NCI-H1930 (cell line): ENCODE data around the gene AIG1.
"Not testable (repeated sequence)": the region's sequence is repeated elsewhere in the genome, so short reads cannot be mapped to it uniquely, and the experiment has no call there.

Experiments used
- DNase-seq, 2 experiments: peaks; one replicate each; lab custom pipeline; 2025; lab: John Stamatoyannopoulos, UW

The AIG1 gene

DNA sequence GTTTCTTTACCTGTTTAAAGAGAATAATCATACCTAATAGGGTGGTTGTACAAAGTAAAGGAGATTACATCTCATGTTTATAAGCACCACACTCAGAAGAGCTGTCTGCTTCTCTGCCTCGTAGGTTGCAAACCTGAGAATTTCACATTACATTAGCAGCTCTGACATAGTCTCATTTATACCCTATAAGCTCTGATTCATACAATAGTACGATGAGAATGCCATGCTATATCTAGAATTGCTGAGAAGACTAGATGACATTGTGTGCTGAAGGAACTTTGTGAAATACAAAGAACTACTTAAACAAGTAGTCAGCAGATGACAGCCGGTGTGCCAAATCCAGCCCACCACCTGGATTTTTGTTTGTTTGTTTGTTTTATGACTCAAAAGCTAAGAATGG is 268.6 kb downstream of the AIG1 start:
- no peak for DNase-seq

DNA sequence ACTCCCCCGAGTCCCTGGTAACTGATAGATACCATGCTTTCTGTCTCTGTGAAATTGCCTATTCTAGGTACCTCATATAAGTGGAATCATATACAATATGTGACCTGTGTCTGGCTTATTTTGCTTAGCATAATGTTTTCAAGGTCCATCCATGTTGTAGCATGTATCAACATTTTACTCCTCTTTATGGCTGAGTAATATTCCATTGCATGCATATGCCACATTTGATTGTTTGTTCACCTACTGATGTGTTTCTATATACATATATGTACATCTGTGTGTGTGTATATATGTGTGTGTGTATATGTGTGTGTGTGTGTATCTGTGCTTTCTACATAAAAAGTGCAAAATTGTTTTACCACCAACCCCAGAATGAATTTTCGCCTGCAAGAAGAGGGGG is 270.7 kb downstream of the AIG1 start:
- no peak for DNase-seq

DNA sequence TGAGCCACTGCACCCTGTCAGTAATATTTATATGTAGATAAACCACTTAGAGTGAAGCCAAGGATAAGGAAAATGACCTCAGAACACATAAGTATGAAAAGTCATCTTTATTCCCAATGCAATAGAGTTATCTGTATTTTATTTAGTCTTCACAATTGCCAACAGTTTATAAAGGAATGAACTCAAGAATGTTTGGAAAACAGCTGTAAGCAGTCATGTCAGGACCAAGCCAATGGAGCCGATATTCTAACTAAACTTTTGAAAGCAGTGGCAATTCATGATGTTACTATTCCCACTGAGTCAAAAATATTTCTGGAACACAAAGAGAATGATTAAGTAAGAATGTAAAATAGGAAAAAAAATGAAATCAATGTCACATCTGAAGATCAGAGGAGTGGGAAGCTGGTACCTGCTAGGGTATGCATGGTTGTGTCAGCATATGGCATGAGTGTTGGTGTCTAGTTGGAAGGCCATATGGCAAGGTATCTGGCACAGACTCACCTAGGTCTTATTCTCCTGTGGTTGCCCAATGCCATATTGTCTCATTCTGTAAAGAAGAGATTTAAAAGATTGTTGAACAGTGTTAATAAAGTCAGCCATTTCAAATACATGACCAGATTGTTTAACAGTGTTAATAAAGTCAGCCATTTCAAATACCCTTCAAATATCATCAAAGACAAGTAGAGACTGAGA is 271.6 kb downstream of the AIG1 start:
- DNase-seq, result no peak

DNA sequence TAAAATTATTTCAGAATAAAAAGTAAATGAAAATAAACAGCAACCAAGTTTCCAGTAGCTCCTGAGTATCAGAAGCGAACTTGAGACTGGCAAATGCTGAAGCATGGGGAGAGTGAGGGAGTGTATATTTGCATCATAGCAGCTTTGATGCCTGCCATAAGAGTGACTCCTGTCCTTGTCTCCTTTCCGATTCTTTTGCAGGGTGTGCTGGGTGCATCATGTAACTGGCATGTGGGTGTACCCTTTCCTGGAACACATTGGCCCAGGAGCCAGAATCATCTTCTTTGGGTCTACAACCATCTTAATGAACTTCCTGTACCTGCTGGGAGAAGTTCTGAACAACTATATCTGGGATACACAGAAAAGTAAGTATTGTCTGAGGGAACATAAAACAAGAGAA is 272.4 kb downstream of the AIG1 start:
- no peak for DNase-seq

DNA sequence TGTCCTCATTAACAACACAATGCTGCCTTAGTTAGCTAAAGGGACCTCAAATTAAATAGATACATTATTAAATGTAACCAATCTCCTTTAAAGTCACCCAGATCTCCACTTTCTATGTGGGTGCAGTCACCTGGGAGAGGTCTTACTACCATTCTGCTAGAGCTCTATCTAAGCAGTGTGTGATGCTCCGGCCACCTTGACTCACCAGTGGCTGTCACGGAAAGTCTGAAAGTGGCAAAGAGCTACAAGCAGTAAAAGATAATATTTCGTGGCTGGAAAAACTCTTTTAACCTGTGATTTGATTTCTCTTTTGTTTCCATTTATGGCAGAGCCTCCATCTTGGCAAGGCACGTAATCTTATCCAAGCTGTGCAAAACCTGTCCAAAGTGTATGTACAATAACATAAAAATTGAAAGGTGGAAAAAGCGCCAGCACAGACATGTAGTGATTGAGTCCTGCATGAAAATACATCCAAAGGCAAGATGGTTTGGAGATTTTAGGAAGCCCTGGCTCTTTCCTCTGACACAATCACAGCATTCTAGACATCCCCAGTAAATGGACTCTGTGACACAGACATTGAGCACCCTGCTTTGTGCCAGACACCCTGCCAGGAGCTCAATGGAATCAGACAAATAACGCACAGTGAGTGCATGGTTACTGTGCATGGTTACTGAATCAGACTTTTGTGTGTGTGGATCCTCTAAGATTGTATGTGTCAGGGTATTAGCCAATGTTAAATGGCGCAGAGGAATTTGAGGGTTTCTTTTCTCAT is 273.2 kb downstream of the AIG1 start:
- no peak for DNase-seq

DNA sequence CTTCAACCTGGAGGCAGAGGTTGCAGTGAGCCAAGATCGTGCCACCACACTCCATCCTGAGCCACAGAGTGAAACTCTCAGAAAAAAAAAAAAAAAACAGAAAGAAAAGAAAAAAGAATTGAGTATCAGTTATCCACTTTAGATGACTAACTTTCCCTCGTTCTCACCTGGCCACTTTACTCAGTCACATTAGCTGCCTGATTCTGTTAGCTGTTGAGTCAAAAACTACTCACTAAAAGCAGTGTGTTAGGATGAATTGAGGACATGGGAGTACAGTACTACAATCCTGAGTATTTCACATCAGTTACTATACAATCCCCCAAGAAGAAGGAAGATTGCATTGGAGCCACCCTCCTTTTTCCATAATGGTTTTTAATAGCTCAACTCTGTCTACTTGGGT is 275.2 kb downstream of the AIG1 start:
- no peak for DNase-seq

DNA sequence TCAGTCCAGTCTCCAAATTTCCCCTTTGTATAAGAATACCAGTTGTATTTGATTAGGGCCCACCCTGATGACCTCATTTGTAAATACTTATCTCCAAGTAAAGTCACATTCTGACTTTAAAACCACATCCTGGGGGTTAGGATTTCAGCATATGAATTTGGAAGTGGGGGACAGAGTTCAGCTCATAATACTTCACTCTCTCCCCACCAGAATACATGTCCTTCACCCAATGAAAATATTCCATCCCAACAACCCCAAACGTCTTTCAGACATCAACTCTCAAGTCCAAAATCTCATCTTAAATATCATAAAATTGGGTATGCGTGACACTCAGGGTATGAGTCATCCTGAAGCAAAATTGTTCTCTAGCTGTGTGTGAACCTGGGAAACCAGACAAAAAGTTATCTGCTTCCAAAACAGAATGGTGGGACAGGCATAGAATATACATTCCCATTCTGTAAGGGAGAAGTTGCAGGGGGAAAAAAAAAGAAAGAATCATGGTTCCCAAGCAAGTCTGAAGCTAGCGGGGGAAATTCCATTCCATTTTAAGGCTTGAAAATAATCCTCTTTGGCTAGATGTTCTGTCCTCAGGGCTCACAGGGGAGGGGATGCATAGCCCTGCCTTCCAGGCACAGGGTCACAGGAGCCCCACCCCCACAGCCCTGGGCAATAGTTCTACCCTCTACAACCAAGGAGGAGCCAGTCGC is 275.9 kb downstream of the AIG1 start:
- no peak for DNase-seq

DNA sequence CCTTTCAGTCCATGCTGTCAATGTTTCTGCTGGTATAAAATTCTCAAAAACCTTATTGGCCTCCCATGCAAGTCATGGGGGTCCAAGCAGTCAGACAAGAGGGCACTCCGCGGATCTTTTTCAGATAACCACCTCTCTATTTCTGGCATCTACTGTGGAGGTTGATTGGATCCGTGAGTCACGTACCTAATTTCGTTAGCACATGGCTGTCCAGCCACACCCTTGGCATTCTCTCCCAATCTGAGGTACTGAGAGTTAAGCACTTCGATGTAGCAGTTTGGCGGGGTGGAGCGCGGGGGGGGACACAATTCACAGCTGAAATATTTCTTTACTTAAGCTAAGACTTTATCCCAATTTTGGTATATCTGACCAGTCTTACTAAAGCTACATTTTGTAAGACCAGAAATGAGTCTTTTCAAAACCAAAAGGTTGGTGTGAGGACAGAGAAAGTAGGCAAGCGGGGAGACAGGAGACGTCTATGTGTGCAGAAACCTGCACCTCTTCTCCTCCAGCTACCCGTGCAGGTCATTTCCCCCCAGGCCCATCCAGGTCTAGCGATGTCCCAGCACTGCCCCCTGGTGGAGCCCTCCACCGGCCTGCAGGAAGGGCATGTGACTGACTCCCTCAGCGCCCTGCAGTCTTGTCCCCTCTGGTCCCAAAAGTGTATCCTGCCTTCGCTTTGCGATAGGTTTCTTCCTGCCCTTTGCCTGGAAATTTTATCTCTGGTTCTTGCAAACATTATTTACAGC is 276.7 kb downstream of the AIG1 start:
- no peak for DNase-seq

DNA sequence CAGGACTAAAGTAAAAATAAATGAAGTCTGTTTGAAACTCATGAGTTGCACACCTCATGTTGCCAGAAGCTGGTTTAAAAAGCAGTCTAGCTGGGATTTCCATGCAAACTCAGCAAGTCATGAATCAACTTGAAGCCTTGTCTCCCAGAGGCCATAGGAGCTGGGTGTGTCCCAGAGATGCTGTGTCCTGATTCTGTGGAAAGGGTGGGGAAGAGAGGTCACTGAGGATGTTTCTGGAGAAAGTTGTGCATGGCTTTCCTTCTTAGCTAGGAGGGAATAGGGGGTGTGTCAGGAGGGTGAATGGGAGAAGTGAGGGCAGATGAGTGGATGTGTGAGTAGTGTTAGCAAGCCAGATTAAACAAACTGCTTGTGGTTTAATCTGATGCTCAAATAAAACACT is 278.5 kb downstream of the AIG1 start:
- DNase-seq, result no peak

DNA sequence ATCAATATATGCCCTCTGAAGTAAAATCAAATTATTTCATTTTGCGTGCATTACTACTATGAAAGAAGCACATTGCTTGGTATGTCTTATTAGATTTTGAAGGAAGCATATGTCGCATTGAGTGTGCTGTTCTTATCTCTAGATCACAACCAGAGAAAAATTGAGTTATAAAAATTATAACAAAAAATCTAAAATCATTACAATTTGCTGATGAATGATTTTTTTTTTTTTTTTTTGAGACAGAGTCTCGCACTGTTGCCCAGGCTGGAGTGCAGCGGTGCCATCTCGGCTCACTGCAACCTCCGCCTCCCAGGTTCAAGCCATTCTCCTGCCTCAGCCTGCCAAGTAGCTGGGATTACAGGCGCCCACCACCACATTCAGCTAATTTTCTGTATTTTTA is 284.8 kb downstream of the AIG1 start:
- DNase-seq, result not testable (repeated sequence)

DNA sequence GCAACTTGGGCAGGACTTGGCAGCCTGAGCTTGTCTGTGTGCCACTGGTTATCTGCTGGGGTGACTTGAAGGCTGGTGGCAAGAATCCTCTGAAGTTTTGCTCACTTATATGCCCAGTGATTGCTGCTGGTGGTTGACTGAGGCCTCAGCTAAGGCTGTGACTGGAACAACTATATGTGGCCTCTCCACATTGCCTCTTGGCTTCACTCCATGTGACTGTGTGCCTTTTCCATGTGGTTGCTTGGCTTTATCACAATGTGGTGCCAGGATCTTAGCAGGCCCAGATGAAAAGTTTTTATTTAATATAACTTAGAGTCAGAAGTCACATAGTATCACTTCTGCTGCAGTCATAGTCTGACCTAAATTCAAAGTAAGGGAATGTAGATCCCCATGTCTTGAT is 285.3 kb downstream of the AIG1 start:
- DNase-seq, result no peak

DNA sequence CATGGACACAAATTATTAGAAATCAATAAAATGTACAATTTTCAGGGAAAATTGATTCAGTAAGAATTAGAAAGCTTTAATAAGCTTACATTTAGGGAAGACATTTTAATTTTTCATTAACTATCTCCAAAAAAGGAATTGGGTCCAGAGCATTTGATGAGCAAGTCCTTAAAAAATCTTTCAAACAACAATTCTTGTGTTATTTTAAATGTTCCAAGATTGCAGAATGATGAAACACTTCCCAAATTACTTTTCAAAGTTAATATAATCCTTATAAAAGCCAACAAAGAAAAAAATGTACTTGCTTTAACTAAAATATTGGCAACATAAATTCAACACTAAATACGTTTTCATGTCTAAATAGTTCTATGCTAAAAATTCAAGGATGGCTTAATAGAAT is 287.8 kb downstream of the AIG1 start:
- DNase-seq, result no peak

DNA sequence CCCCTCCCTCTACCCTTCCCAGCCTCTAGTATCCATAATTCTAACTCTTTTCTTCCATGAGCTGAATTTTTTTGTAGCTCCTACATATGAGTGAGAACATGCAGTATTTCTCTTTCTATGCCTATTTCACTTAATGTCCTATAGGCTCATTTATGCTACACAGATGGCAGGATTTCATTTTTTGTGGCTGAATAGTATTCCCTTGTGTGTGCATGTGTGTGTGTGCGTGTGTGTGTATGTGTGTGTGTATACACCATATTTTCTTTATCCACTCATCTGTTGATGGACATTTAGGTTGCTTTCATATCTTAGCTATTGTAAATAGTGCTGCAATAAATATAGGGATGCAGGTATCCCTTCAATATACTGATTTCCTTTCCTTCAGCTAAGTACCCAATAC is 288.8 kb downstream of the AIG1 start:
- DNase-seq, result no peak

DNA sequence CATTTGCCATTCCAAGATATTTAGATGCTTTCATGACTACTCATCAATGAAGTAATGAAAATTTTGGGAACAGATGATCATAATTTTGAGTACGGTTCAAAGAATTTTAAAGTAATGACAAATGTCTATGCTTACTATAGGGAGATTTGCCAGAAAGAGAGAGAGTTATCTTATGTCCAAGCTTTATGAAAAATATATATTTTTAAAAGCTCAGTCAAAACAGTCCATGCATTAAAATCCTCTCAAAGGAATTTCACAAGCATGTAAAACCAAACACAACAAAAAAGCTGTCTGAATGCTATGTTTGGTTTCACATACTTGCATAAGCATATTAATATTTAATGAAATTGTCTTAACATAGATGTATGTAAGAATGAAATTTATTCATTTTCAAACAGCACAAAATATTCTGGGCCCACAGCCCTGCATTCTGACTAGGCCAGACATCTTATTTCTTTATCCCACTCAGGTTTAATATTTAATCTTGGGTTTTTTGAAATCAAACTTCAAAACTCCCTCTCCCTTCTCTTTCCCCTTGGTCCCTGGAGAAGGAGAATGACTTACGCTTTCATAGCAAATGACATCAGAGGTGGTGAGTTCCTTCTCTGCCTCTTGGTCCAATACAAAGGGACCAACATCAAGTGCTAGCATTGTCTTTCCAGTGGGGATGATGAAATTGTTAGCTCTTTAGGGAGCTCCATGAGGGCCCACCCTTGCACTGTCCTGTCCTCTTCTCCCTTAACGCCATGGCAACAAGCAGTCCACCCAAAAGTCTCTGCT is 295.6 kb downstream of the AIG1 start:
- no peak for DNase-seq

DNA sequence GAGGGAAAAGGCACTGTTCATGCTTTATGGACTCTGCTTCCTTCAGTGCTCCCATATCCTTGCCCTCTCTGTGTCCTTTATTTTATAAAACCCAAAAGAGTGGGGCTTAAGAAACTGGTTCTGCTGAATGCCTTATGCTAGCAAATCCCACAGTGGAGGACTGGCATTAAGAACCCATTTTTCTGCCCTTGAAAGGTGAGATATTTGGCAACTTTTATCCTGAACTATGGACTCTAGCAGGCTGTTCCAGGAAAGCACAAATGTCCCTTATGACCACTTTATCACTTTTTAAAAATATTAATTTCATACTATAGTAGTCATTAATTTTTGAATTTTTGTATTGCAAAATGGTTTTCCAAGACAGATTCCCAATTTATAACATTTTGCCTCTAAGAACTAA is 296.5 kb downstream of the AIG1 start:
- DNase-seq, result no peak

DNA sequence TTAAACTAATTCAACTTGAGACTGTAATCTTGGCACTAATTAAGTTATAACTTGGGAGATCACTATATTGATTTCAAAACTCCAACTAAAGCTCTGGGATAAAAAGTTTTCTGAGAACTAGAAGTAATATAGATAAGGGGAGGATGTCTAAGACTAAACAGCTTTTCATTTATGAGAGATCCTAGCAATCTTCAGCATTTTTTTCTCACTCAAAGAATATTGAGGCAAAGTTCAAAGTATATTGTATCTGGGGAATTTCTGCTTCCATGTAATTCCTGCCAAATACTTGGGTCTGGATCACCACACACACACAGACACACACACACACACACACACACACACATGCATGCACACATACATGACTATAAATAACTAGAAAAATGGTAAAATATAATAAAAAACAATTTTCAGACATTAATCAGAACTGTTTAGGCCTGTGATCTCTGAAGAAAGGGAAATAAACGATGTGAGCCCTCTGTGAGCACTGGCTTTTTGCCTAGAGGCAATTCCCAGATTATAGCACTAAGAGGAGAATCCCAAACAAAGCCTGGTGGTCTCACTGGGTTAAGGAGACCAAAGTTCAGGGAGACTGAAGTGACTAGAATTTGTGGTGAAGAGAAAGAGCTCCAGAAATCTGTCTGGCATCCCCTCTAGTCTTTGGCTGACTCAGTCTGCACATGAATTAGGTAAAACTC is 297.0 kb downstream of the AIG1 start:
- DNase-seq, result no peak

DNA sequence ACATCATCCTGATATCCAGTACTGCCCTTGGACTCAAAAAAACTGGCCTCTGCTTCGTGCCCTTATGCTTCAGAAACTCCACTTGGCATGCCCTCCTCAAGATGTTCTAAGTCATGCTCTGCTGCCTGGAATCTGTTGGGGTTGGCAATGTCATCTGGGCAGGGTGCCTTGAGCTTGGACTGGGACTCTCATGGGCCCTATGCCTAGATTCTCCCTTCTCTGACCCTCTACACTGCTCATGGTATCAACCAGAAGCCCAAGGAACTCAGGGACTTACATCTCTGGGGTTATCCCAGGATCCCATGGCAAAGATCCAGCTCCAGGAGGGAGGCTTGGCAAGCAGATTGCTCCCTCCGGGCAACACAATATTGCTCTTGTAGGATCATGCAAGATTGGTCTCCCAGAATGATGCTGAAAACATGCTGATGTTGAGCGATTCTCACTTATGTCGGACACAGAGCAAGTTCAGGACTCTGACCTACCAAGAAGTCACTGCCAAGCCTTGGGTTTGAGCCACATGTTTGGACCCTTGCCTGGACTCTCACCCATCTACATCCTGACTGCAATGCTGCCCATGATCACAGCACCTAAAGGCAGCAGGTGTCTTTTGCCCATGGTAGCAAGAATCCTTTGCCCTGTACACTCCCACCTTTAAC is 301.0 kb downstream of the AIG1 start:
- DNase-seq, result no peak

DNA sequence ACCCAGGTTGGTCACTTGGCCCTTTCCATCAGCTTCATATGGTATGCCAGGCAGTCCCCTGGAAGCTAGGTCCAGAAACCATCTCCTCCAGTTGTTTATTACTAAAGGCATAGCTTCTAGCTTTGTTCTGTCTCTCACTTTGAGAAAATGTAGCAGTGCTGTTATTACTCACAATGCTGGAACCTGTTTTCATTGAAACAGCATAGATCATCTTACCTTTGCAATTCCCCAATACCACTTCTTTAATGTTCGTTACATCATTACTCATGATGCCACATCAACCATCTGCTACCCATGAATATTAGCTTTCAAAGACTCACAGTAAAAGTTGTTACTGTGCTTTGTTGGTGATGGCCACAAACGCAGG is 301.5 kb downstream of the AIG1 start:
- no peak for DNase-seq

DNA sequence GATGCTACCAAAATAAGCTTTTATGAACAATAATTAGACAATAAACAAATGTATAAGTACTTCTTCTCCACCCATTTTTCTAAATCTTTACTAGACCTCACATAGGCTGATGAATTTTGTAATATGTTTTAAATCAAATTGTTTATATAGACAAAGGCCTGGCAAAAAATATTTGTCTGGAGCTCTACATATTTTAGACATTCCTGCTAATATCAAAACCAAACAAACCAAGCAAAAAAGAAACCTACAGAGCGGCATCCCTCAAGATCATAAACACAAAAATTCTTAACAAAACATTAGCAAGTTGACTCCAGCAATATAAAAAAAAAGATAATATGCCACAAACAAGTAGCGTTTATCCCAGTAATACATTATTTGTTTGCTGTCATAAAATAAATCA is 302.6 kb downstream of the AIG1 start:
- no peak for DNase-seq

DNA sequence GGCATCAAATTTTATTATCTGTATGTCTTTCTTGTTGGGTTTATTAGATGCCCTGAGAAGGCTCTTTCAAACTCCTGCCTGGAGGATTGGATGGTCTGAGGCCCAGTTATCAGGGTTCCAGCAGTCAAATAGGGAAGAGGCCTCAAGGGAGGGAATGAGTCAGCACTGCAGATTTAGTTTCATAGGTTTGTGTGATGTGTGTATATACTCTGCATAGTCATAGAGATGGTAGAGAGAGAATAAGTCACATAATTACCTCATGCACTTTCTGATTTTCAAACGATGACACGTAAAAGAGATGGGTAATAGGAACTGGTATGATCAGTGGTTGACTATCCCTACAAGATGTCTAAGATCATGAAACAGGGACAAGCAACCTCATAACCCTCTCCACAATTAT is 307.7 kb downstream of the AIG1 start:
- DNase-seq, result no peak

DNA sequence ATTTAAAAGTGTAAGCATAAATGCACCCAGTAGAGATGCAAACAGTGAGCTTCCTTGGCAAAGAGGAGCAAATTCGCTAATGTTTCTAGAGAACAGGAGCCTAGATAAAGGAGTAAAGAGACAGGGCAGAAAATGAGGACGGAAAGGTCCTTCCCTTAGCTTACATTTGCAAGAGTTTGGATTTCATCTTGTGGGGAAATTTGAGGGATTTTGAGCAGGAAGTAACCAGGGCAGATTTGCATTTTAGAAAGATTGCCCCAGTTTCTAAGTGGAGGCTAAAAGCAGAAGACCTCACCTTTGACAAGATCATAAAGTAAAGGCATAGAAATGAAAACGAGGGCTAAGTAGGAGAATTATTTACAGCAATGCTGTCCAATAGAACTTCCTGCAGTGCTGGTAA is 309.3 kb downstream of the AIG1 start:
- DNase-seq, result no peak
